IMR-90 (cell line): ENCODE measurements around the gene CDHR3. TPM values are rescaled to one million over a fixed set of nuclear protein-coding genes. Genes with fewer than 3 reads are reported as not detected.

Source experiments
- ATAC-seq: fragments of 200-7000 bp; cut with Tn5 transposase; 2 replicates; pipeline ENCODE4 v1.9.1; 2020; ENCODE audit warnings: low read depth, mild to moderate bottlenecking, moderate library complexity
- BruUV-seq: library from RNA; stranded (reverse); fragments of 400-500 nt; replicated peaks from 2 replicates; lab custom pipeline; 2021; lab: Mats Ljungman, UMichigan
- CTCF ChIA-PET: fragments of 300-600 bp; formaldehyde crosslinking; extraction: SDS; loops from one replicate; lab custom pipeline; 2021; ENCODE audit warnings: antibody characterized with exemption; lab: Yijun Ruan, JAX
- POLR2A ChIA-PET: fragments of 300-600 bp; sonication (Branson Sonifier 250); formaldehyde crosslinking; loops from one replicate; lab custom pipeline; 2022; ENCODE audit warnings: antibody characterized with exemption; ENCODE audit not compliant: unreplicated experiment; lab: Charles Lee
- DNase-seq: peaks from one replicate; pipeline ENCODE4 v3.0.0; 2013
- H2AFZ ChIP-seq: replicated peaks from 2 replicates; pipeline ENCODE3; 2013; ENCODE audit warnings: low read length, mild to moderate bottlenecking; ENCODE audit not compliant: poor library complexity
- H2AK5ac ChIP-seq: 2 replicates; pipeline ENCODE4 v1.6.1; 2013; ENCODE audit warnings: low read depth, low read length, inconsistent platforms
- H2AK9ac ChIP-seq: replicated peaks from 2 replicates; pipeline ENCODE3; 2013; ENCODE audit warnings: mild to moderate bottlenecking, low read depth, low read length, moderate library complexity; ENCODE audit not compliant: poor library complexity
- H2BK120ac ChIP-seq: 2 replicates; pipeline ENCODE4 v1.6.1; 2013; ENCODE audit warnings: low read depth, low read length, inconsistent platforms
- H2BK15ac ChIP-seq: 3 replicates; pipeline ENCODE4 v1.6.1; 2013; ENCODE audit warnings: low read depth, low read length, inconsistent platforms
- H2BK20ac ChIP-seq: 2 replicates; pipeline ENCODE4 v1.6.1; 2013; ENCODE audit warnings: low read depth, mild to moderate bottlenecking, inconsistent platforms, low read length, moderate library complexity
- H2BK5ac ChIP-seq: 2 replicates; pipeline ENCODE4 v1.6.1; 2013; ENCODE audit warnings: mild to moderate bottlenecking, low read depth, low read length, inconsistent platforms; ENCODE audit not compliant: poor library complexity, severe bottlenecking
- H3K14ac ChIP-seq: replicated peaks from 2 replicates; pipeline ENCODE4 v1.6.1; 2013; ENCODE audit warnings: low read depth, low read length, inconsistent platforms
- H3K18ac ChIP-seq: 2 replicates; pipeline ENCODE4 v1.6.1; 2013; ENCODE audit warnings: low read depth, low read length, control low read depth
- H3K23ac ChIP-seq: 2 replicates; pipeline ENCODE4 v1.6.1; 2013; ENCODE audit warnings: low read depth, low read length, inconsistent platforms
- H3K27ac ChIP-seq: 2 replicates; pipeline ENCODE4 v1.5.1; 2013; ENCODE audit warnings: mild to moderate bottlenecking, control low read depth, low read length; ENCODE audit not compliant: insufficient read depth
- H3K27me3 ChIP-seq: 2 replicates; pipeline ENCODE4 v1.6.1; 2013; ENCODE audit warnings: low read length; ENCODE audit not compliant: control insufficient read depth, insufficient read depth
- H3K36me3 ChIP-seq: 2 replicates; pipeline ENCODE4 v1.6.1; 2013; ENCODE audit warnings: low read length, mixed read lengths; ENCODE audit not compliant: control insufficient read depth, insufficient read depth
- H3K4ac ChIP-seq: 2 replicates; pipeline ENCODE4 v1.6.1; 2013; ENCODE audit warnings: low read depth, low read length, inconsistent platforms
- H3K4me1 ChIP-seq: 2 replicates; pipeline ENCODE4 v1.6.1; 2013; ENCODE audit warnings: low read length, mixed read lengths; ENCODE audit not compliant: control insufficient read depth, insufficient read depth
- H3K4me2 ChIP-seq: 2 replicates; pipeline ENCODE4 v1.6.1; 2013; ENCODE audit warnings: low read depth, mild to moderate bottlenecking, control low read depth, low read length, moderate library complexity
- H3K4me3 ChIP-seq: 2 replicates; pipeline ENCODE4 v1.5.1; 2013; ENCODE audit warnings: low read depth, mild to moderate bottlenecking, control low read depth, low read length, moderate library complexity; ENCODE audit not compliant: insufficient read depth
- H3K56ac ChIP-seq: 2 replicates; pipeline ENCODE4 v1.6.1; 2013; ENCODE audit warnings: low read length, inconsistent platforms; ENCODE audit not compliant: insufficient read depth; ENCODE audit errors: extremely low read depth
- H3K79me1 ChIP-seq, 2 experiments: 2 replicates each; pipeline ENCODE4 v1.6.1; 2013; ENCODE audit warnings: low read length in 2 of 2, inconsistent platforms in 1 of 2, low read depth in 1 of 2
- H3K9ac ChIP-seq: 2 replicates; pipeline ENCODE4 v1.6.1; 2013; ENCODE audit warnings: low read depth, low read length, control low read depth
- H3K9me1 ChIP-seq: 2 replicates; pipeline ENCODE4 v1.6.1; 2013; ENCODE audit warnings: low read length, inconsistent platforms; ENCODE audit not compliant: insufficient read depth
- H3K9me3 ChIP-seq: 2 replicates; pipeline ENCODE4 v1.6.1; 2013; ENCODE audit warnings: low read length; ENCODE audit not compliant: control insufficient read depth, insufficient read depth
- H4K20me1 ChIP-seq: 2 replicates; pipeline ENCODE4 v1.6.1; 2013; ENCODE audit warnings: low read length, inconsistent platforms; ENCODE audit not compliant: insufficient read depth
- H4K5ac ChIP-seq: 2 replicates; pipeline ENCODE4 v1.6.1; 2013; ENCODE audit warnings: mild to moderate bottlenecking, low read depth, low read length, control low read depth
- H4K8ac ChIP-seq, 2 experiments: 2 replicates each; pipeline ENCODE4 v1.6.1; 2013; ENCODE audit warnings: low read depth in 2 of 2, low read length in 2 of 2, control low read depth in 1 of 2, inconsistent platforms in 1 of 2
- H4K91ac ChIP-seq: 2 replicates; pipeline ENCODE4 v1.6.1; 2013; ENCODE audit warnings: low read depth, low read length, inconsistent platforms; ENCODE audit not compliant: insufficient read depth
- BHLHE40 ChIP-seq: fragments of 150-350 bp; IDR thresholded peaks from 2 replicates; pipeline ENCODE4 v1.6.1; 2016; ENCODE audit warnings: mild to moderate bottlenecking, low read depth, low read length
- CEBPB ChIP-seq: IDR thresholded peaks from 2 replicates; pipeline ENCODE4 v1.6.1; 2012; ENCODE audit warnings: low read depth, low read length, improper control_type of control experiment
- MAFK ChIP-seq: IDR thresholded peaks from 2 replicates; pipeline ENCODE4 v1.6.1; 2012; ENCODE audit warnings: low read depth, low read length, improper control_type of control experiment
- MXI1 ChIP-seq: IDR thresholded peaks from 2 replicates; pipeline ENCODE4 v1.6.1; 2012; ENCODE audit warnings: low read depth, mild to moderate bottlenecking, low read length, moderate library complexity, borderline replicate concordance
- POLR2A ChIP-seq: IDR thresholded peaks from 2 replicates; pipeline ENCODE4 v1.6.1; 2012; ENCODE audit warnings: mild to moderate bottlenecking, low read depth, low read length
- WGBS, 2 experiments: methylation state at CpG; one replicate each; pipeline versions ENCODE4 v1.1.5 to v1.1.7; 2013; ENCODE audit warnings: missing lambda C conversion rate in 2 of 2; ENCODE audit not compliant: insufficient read length in 1 of 2; ENCODE audit errors: extremely low coverage in 2 of 2; 5-methylcytosine and 5-hydroxymethylcytosine counted together
- dilution Hi-C: fragments of 300-500 bp; cut with HindIII; formaldehyde crosslinking; loops from one replicate; pipeline ENCODE4 v1.14.3; 2018; ENCODE audit warnings: low sequenced_read_pairs; ENCODE audit not compliant: unreplicated experiment
- in situ Hi-C: fragments of 300-500 bp; cut with MboI; formaldehyde crosslinking; loops from 3 replicates; pipeline ENCODE4 v1.14.3; 2019; ENCODE audit warnings: low sequenced_read_pairs, inconsistent platforms, mixed read lengths
- intact Hi-C: fragments of 100-400 bp; cut with micrococcal nuclease; formaldehyde crosslinking; loops from 2 replicates; pipeline ENCODE4 v1.10.0; 2022
- polyA plus RNA-seq, 3 experiments: library from polyadenylated mRNA; depleted of rRNA; stranded (reverse); fragments of >200 nt; gene quantifications; 2 replicates each; pipeline ENCODE4 v1.2.3, GENCODE V29; 2012; ENCODE audit warnings: low replicate concordance in 1 of 3
- total RNA-seq: library from RNA; depleted of rRNA; stranded (reverse); fragments of >200 nt; gene quantifications from 2 replicates; pipeline ENCODE4 v1.2.3, GENCODE V29; 2012

The CDHR3 gene
- total and polyA plus RNA-seq, 2 of the 4 experiments (the other 2 are of a cell fraction) = 0.96 to 1.6 TPM

GRCh38 chr7:106076537-106076936 lies 113.5 kb downstream of the CDHR3 start:
- no peak for TF ChIP-seq BHLHE40
- TF ChIP-seq POLR2A = no peak
- no peak for TF ChIP-seq CEBPB
- TF ChIP-seq MAFK = no peak
- TF ChIP-seq MXI1 = no peak
- no peak overlapping the region for H3K9ac ChIP-seq
- WGBS, 2 experiments = no CpG with 5 or more reads among the region's 2 CpGs
- H2BK15ac ChIP-seq = no peak overlapping the region
- H3K4ac ChIP-seq = no peak overlapping the region
- no peak overlapping the region for H2BK20ac ChIP-seq
- H2BK5ac ChIP-seq = no peak overlapping the region
- H3K27me3 ChIP-seq = peaks cover 5% of the 10 kb centered on the region; the same call in 1 of the 2 replicates
- H3K36me3 ChIP-seq = no peaks in the 10 kb centered on the region
- H4K91ac ChIP-seq = no peak overlapping the region
- H3K79me1 ChIP-seq = no peaks in the 10 kb centered on the region
- H3K9me3 ChIP-seq = no peaks in the 10 kb centered on the region
- no peak overlapping the region for H4K5ac ChIP-seq
- no peak overlapping the region for H3K27ac ChIP-seq
- BruUV-seq = no TSS peak
- no peak overlapping the region for H3K4me3 ChIP-seq
- no peak overlapping the region for H4K8ac ChIP-seq
- no peaks in the 10 kb centered on the region for H4K20me1 ChIP-seq
- no peak overlapping the region for H3K23ac ChIP-seq
- in situ Hi-C loops (no loop called here), dilution Hi-C loops (no loop called here), intact Hi-C loops (no loop called here)
- H2AFZ ChIP-seq = no peak overlapping the region
- ATAC-seq = no peak
- no peak overlapping the region for H2BK120ac ChIP-seq
- H3K4me1 ChIP-seq = no peaks in the 10 kb centered on the region
- no peak overlapping the region for H3K56ac ChIP-seq
- ChIA-PET POLR2A (no interaction called here), CTCF (no interaction called here)
- no peak overlapping the region for H3K18ac ChIP-seq
- no peaks in the 10 kb centered on the region; the same call in 1 of the 2 replicates for H3K9me1 ChIP-seq
- no peak overlapping the region for H3K4me2 ChIP-seq
- H2AK9ac ChIP-seq = no peak overlapping the region
- no peak overlapping the region for H2AK5ac ChIP-seq
- DNase-seq = no peak
- no peak overlapping the region for H3K14ac ChIP-seq
